A673 (cell line): ENCODE results near the gene WDR43. TPM values are rescaled to one million over a fixed set of nuclear protein-coding genes. Genes with fewer than 3 reads are reported as not detected.

Source experiments
- BruUV-seq: library from RNA; stranded (reverse); fragments of 400-500 nt; replicated peaks from 2 replicates; lab custom pipeline; 2021; lab: Mats Ljungman, UMichigan
- CTCF ChIA-PET: fragments of 300-600 bp; sonication (Branson Sonifier 250); formaldehyde crosslinking; loops from one replicate; lab custom pipeline; 2022; ENCODE audit warnings: antibody characterized with exemption; lab: Charles Lee
- POLR2A ChIA-PET: fragments of 300-600 bp; sonication (Branson Sonifier 250); formaldehyde crosslinking; loops from one replicate; lab custom pipeline; 2022; ENCODE audit warnings: antibody characterized with exemption; ENCODE audit not compliant: low non-redundant PET; lab: Charles Lee
- DNase-seq: peaks from one replicate; pipeline ENCODE4 v3.0.0-alpha.2; 2015; ENCODE audit warnings: low spot score
- H3K27ac ChIP-seq: fragments of 200-600 bp; sonication (generic); 2 replicates; pipeline ENCODE4 v1.5.1; 2016; ENCODE audit warnings: mixed run types, low read depth, mild to moderate bottlenecking, mixed read lengths, antibody characterized with exemption, low read length; ENCODE audit not compliant: poor library complexity, severe bottlenecking
- H3K27me3 ChIP-seq: fragments of 200-600 bp; sonication (generic); replicated peaks from 2 replicates; pipeline ENCODE4 v1.6.1; 2017; ENCODE audit warnings: mixed run types, low read depth, mild to moderate bottlenecking, mixed read lengths, antibody characterized with exemption, low read length; ENCODE audit not compliant: insufficient read depth, poor library complexity
- H3K36me3 ChIP-seq: fragments of 200-600 bp; sonication (generic); 2 replicates; pipeline ENCODE4 v1.6.1; 2016; ENCODE audit warnings: mixed run types, mild to moderate bottlenecking, mixed read lengths, antibody characterized with exemption, low read length; ENCODE audit not compliant: insufficient read depth, poor library complexity, severe bottlenecking
- H3K4me1 ChIP-seq: fragments of 200-600 bp; sonication (generic); 2 replicates; pipeline ENCODE4 v1.6.1; 2017; ENCODE audit warnings: mixed run types, mild to moderate bottlenecking, mixed read lengths, antibody characterized with exemption, low read length; ENCODE audit not compliant: insufficient read depth, poor library complexity, severe bottlenecking
- H3K4me3 ChIP-seq: fragments of 200-600 bp; sonication (generic); 2 replicates; pipeline ENCODE4 v1.5.1; 2016; ENCODE audit warnings: low read depth, mixed run types, mild to moderate bottlenecking, mixed read lengths, low read length; ENCODE audit not compliant: poor library complexity, severe bottlenecking
- H3K9me3 ChIP-seq: fragments of 200-600 bp; sonication (generic); 2 replicates; pipeline ENCODE4 v1.6.1; 2016; ENCODE audit warnings: mixed run types, low read depth, mild to moderate bottlenecking, mixed read lengths, antibody characterized with exemption, low read length; ENCODE audit not compliant: poor library complexity, severe bottlenecking
- CTCF ChIP-seq: fragments of 300-800, 200-600 bp; sonication (generic); conservative IDR thresholded peaks from 2 replicates; pipeline ENCODE4 v1.5.1; 2017; ENCODE audit warnings: low read depth, mild to moderate bottlenecking, antibody characterized with exemption, low read length, moderate library complexity, mixed read lengths
- EZH2 ChIP-seq: fragments of 200-600 bp; sonication (generic); IDR thresholded peaks from 2 replicates; pipeline ENCODE4 v1.6.1; 2017; ENCODE audit warnings: borderline replicate concordance, low read depth, mild to moderate bottlenecking, mixed read lengths, antibody characterized with exemption, low read length; ENCODE audit not compliant: poor library complexity, severe bottlenecking
- intact Hi-C: fragments of 100-400 bp; cut with micrococcal nuclease; formaldehyde crosslinking; loops from one replicate; pipeline ENCODE4 v1.10.0; 2022; ENCODE audit not compliant: unreplicated experiment
- total RNA-seq: library from RNA; stranded (reverse); gene quantifications from 2 replicates; pipeline ENCODE4 v1.2.3, GENCODE V29; 2021

Gene WDR43
- total RNA-seq, 1 experiment from 2014 or later, result 145 TPM

GRCh38 chr2:28909655-28910353, 15.3 kb downstream of the WDR43 start:
- ChIA-PET CTCF (interaction anchor here (0.6 to 0.9 kb wide), 2 partner anchors 343 to 1123 kb away, joined by 6 to 9 read pairs; no protein-coding TSS in a partner anchor), POLR2A (no interaction called here)
- Histone ChIP-seq H3K4me3 (no peak overlapping the region), H3K36me3 (peaks cover 89% of the 10 kb centered on the region), H3K27ac (no peak overlapping the region), H3K27me3 (no peaks in the 10 kb centered on the region), H3K4me1 (no peaks in the 10 kb centered on the region), H3K9me3 (no peaks in the 10 kb centered on the region)
- DNase-seq, result no peak
- BruUV-seq, result no TSS peak
- intact Hi-C loops, result no loop called here
- TF ChIP-seq CTCF, result no peak

GRCh38 chr2:28915939-28916338, 21.5 kb downstream of the WDR43 start:
- TF ChIP-seq CTCF, result no peak
- no peak for TF ChIP-seq EZH2
- no peaks in the 10 kb centered on the region for H3K9me3 ChIP-seq
- DNase-seq, result no peak
- H3K27ac ChIP-seq, result no peak overlapping the region
- no peak overlapping the region for H3K4me3 ChIP-seq
- H3K27me3 ChIP-seq, result no peaks in the 10 kb centered on the region
- ChIA-PET POLR2A (no interaction called here), CTCF (no interaction called here)
- no TSS peak for BruUV-seq
- intact Hi-C loops, result no loop called here
- no peaks in the 10 kb centered on the region for H3K4me1 ChIP-seq
- H3K36me3 ChIP-seq, result peaks cover 71% of the 10 kb centered on the region

- intact Hi-C loops, result no loop called here
- POLR2A ChIA-PET, result no interaction called here
- CTCF ChIA-PET, result no interaction called here
Observed at GRCh38 chr2:28926847-28927246, 32.4 kb downstream of the WDR43 start.

More at GRCh38 chr2:28926847-28927246, 32.4 kb downstream of the WDR43 start:
- H3K4me3 ChIP-seq, result no peak overlapping the region
- H3K9me3 ChIP-seq, result no peaks in the 10 kb centered on the region
- no peak overlapping the region for H3K27ac ChIP-seq
- no peaks in the 10 kb centered on the region for H3K27me3 ChIP-seq
- BruUV-seq, result no TSS peak
- peaks cover 97% of the 10 kb centered on the region for H3K36me3 ChIP-seq
- TF ChIP-seq EZH2 (no peak), CTCF (no peak)
- no peaks in the 10 kb centered on the region for H3K4me1 ChIP-seq
- no peak for DNase-seq
